Endothelial cell of umbilical vein (primary cell): ENCODE results near the gene ZMAT5. TPM values are rescaled to one million over a fixed set of nuclear protein-coding genes. Genes with fewer than 3 reads are reported as not detected.

Experiments used
- BruUV-seq: library from RNA; stranded (reverse); fragments of 400-500 nt; replicated peaks from 2 replicates; lab custom pipeline; 2021; lab: Mats Ljungman, UMichigan
- CTCF ChIA-PET: fragments of 300-600, 350-600 bp; sonication (Branson Sonifier 250); formaldehyde crosslinking; loops from one replicate; lab custom pipeline; 2021; ENCODE audit warnings: antibody characterized with exemption, inconsistent platforms; lab: Charles Lee
- POLR2A ChIA-PET: fragments of 300-600, 350-600 bp; sonication (Branson Sonifier 250); formaldehyde crosslinking; loops from one replicate; lab custom pipeline; 2021; ENCODE audit warnings: antibody characterized with exemption, inconsistent platforms; lab: Charles Lee
- DNase-seq: peaks from one replicate; pipeline ENCODE4 v3.0.0-alpha.2; 2011; ENCODE audit warnings: low read depth, low spot score
- FAIRE-seq: peaks from 2 replicates; lab custom pipeline; 2011; peaks lifted over from hg19 to GRCh38; lab: Jason Lieb, UNC
- H2AFZ ChIP-seq: 2 replicates; pipeline ENCODE4 v1.6.0; 2012; ENCODE audit warnings: low read depth, low read length, control low read depth, inconsistent platforms
- H3K27ac ChIP-seq: 2 replicates; pipeline ENCODE4 v1.5.1; 2011; ENCODE audit warnings: low read depth, mild to moderate bottlenecking, control low read depth, low read length, moderate library complexity; ENCODE audit not compliant: insufficient read depth
- H3K27me3 ChIP-seq, 2 experiments: 2 replicates each; pipeline versions ENCODE4 v1.6.0 to v1.6.1; 2011; ENCODE audit warnings: low read length in 2 of 2, mixed read lengths in 1 of 2; ENCODE audit not compliant: control insufficient read depth in 2 of 2, insufficient read depth in 2 of 2
- H3K36me3 ChIP-seq, 2 experiments: 2 replicates in 1 of 2; 3 replicates in 1 of 2; pipeline ENCODE4 v1.5.1; 2011; ENCODE audit warnings: low read length in 2 of 2, mild to moderate bottlenecking in 1 of 2, moderate library complexity in 1 of 2; ENCODE audit not compliant: control insufficient read depth in 2 of 2, insufficient read depth in 2 of 2; ENCODE audit errors: extremely low read depth in 1 of 2
- H3K4me1 ChIP-seq: 3 replicates; pipeline ENCODE4 v1.5.1; 2011; ENCODE audit warnings: mild to moderate bottlenecking, low read length; ENCODE audit not compliant: control insufficient read depth, insufficient read depth; ENCODE audit errors: extremely low read depth
- H3K4me2 ChIP-seq: 2 replicates; pipeline ENCODE4 v1.6.1; 2011; ENCODE audit warnings: low read length, control low read depth, mixed read lengths; ENCODE audit not compliant: insufficient read depth
- H3K4me3 ChIP-seq, 3 experiments: fragments of 200-600 bp in 1 of 3; sonication (generic), shearing (Covaris generic) in 1 of 3; replicated peaks in 1 of 3; 2 replicates each; pipeline ENCODE4 v1.5.1; 2011 to 2016; ENCODE audit warnings: control low read depth in 3 of 3, low read length in 3 of 3, mild to moderate bottlenecking in 2 of 3, inconsistent platforms in 1 of 3, low read depth in 1 of 3, moderate library complexity in 1 of 3; ENCODE audit not compliant: insufficient read depth in 1 of 3
- H3K79me2 ChIP-seq: 2 replicates; pipeline ENCODE4 v1.6.0; 2012; ENCODE audit warnings: low read length, inconsistent platforms; ENCODE audit not compliant: control insufficient read depth, insufficient read depth
- H3K9ac ChIP-seq: replicated peaks from 2 replicates; pipeline ENCODE3; 2011; ENCODE audit warnings: low read length, control low read depth; ENCODE audit not compliant: insufficient read depth; ENCODE audit errors: extremely low read depth
- H3K9me1 ChIP-seq: replicated peaks from 3 replicates; pipeline ENCODE4 v1.6.0; 2011; ENCODE audit warnings: mild to moderate bottlenecking, low read length; ENCODE audit not compliant: control insufficient read depth, insufficient read depth; ENCODE audit errors: extremely low read depth
- H3K9me3 ChIP-seq: replicated peaks from 2 replicates; pipeline ENCODE4 v1.5.1; 2012; ENCODE audit warnings: low read length, inconsistent platforms; ENCODE audit not compliant: control insufficient read depth, insufficient read depth
- H4K20me1 ChIP-seq: replicated peaks from 2 replicates; pipeline ENCODE3; 2011; ENCODE audit warnings: mild to moderate bottlenecking, low read length; ENCODE audit not compliant: control insufficient read depth, insufficient read depth; ENCODE audit errors: extremely low read depth
- EZH2 ChIP-seq: IDR thresholded peaks from 2 replicates; pipeline ENCODE4 v1.6.1; 2012; ENCODE audit warnings: borderline replicate concordance, low read depth, mild to moderate bottlenecking, moderate library complexity, low read length, inconsistent platforms; ENCODE audit not compliant: severe bottlenecking
- FOS ChIP-seq: IDR thresholded peaks from 2 replicates; pipeline ENCODE4 v1.6.1; 2011; ENCODE audit warnings: mild to moderate bottlenecking, low read length, moderate library complexity, borderline replicate concordance; ENCODE audit not compliant: insufficient read depth
- JUN ChIP-seq: IDR thresholded peaks from 2 replicates; pipeline ENCODE4 v1.6.1; 2011; ENCODE audit warnings: borderline replicate concordance, low read depth; ENCODE audit not compliant: insufficient read length, insufficient read depth
- MYC ChIP-seq: IDR thresholded peaks from one replicate; pipeline ENCODE4 v1.6.1; 2011; ENCODE audit warnings: mild to moderate bottlenecking, low read depth, low read length
- POLR2A ChIP-seq: IDR thresholded peaks from 2 replicates; pipeline ENCODE4 v1.6.1; 2012; ENCODE audit warnings: low read depth, mild to moderate bottlenecking, control low read depth, low read length
- POLR2AphosphoS5 ChIP-seq: IDR thresholded peaks from 2 replicates; pipeline ENCODE4 v1.6.1; 2012; ENCODE audit warnings: low read depth, mild to moderate bottlenecking, control low read depth, low read length, moderate library complexity; ENCODE audit not compliant: insufficient read depth
- dilution Hi-C: fragments of 300-500 bp; cut with MboI; formaldehyde crosslinking; loops from one replicate; pipeline ENCODE4 v1.15.0; 2019; ENCODE audit warnings: low sequenced_read_pairs; ENCODE audit not compliant: extremely low pct_ligation_motif_present
- intact Hi-C: fragments of 100-400 bp; cut with micrococcal nuclease; formaldehyde crosslinking; loops from one replicate; pipeline ENCODE4 v1.10.0; 2022
- polyA plus RNA-seq, 4 experiments: library from polyadenylated mRNA; depleted of rRNA in 3 of 4; stranded (reverse) in 3 of 4; unstranded in 1 of 4; fragments of >200 nt; gene quantifications; 2 replicates each; pipeline versions ENCODE4 v1.2.1 to v1.2.3, GENCODE V29; 2011 to 2012; ENCODE audit warnings: missing spikeins in 1 of 4
- total RNA-seq: library from RNA; stranded (reverse); gene quantifications from 2 replicates; pipeline ENCODE4 v1.2.3, GENCODE V29; 2021
- TF ChIP-seq, protein P1 (sequence below), 2 donors: IDR thresholded peaks; 1 replicate in 1 of 2; 2 replicates in 1 of 2; pipeline ENCODE4 v1.5.1; 2011; ENCODE audit warnings: low read length in 2 of 2, mild to moderate bottlenecking in 2 of 2, moderate library complexity in 2 of 2, control low read depth in 1 of 2, inconsistent platforms in 1 of 2, low read depth in 1 of 2; ENCODE audit not compliant: insufficient read depth in 1 of 2; ENCODE audit errors: extremely low read depth in 1 of 2
- TF ChIP-seq, protein P2 (sequence below): IDR thresholded peaks from 2 replicates; pipeline ENCODE4 v1.6.1; 2011; ENCODE audit not compliant: insufficient read depth, insufficient read length

The ZMAT5 gene
- total and polyA plus RNA-seq, 2 donors (not counting 3 experiments of a cell fraction or from before 2014, with no cell fraction given) = 24.9 to 43.6 TPM

DNA sequence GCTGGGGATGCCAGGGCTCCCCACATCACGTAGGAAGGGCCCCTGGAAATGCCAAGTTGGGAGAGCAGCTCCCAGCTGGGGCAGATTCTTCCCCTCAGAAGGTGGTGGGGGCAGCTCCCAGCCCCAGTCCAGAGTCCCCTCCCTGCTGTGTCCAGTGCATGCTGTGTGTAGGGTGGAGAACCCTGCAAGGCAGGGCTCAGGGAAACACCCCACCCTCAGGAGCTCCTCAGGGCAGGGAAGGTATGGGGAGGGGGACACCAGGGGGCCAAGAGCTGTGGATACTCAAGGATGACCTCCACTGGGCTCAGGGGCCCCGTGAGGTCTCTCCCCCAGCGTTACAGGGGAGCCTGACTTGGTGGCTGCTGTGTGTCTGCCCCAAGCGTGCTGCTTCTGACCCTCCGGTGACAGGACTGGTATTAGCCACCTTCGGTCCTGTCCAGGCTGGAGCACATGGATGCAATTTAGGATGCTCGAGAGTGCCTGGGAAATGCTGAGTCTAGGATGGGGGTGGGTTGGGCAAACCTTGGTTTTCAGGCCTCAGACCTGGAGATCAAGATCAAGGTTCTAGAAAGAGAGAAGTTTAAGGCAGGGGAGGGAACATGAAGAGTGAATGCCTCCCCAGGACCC lies 63.1 kb downstream of the ZMAT5 start:
- no peaks in the 10 kb centered on the region for H3K36me3 ChIP-seq
- DNase-seq (no peak), FAIRE-seq (no peak)
- H2AFZ ChIP-seq = no peak overlapping the region
- H3K4me1 ChIP-seq = peaks cover 10% of the 10 kb centered on the region
- no peak overlapping the region for H3K4me2 ChIP-seq
- H3K27me3 ChIP-seq = peaks cover 15% of the 10 kb centered on the region in 2 experiments
- dilution Hi-C loops = no loop called here
- no peak overlapping the region for H3K27ac ChIP-seq
- intact Hi-C loops = loop anchor here (5.0 kb wide), 1 partner anchor 384 kb away; no protein-coding TSS in a partner anchor
- ChIA-PET POLR2A (no interaction called here), CTCF (no interaction called here)
- TF ChIP-seq EZH2 (peak; percentile 37), POLR2AphosphoS5 (no peak)
- no peak overlapping the region for H3K9ac ChIP-seq
- no peaks in the 10 kb centered on the region for H3K79me2 ChIP-seq
- H3K9me1 ChIP-seq = no peaks in the 10 kb centered on the region
- no TSS peak for BruUV-seq
- no peaks in the 10 kb centered on the region for H4K20me1 ChIP-seq
- H3K4me3 ChIP-seq = no peak overlapping the region
- H3K9me3 ChIP-seq = no peaks in the 10 kb centered on the region

DNA sequence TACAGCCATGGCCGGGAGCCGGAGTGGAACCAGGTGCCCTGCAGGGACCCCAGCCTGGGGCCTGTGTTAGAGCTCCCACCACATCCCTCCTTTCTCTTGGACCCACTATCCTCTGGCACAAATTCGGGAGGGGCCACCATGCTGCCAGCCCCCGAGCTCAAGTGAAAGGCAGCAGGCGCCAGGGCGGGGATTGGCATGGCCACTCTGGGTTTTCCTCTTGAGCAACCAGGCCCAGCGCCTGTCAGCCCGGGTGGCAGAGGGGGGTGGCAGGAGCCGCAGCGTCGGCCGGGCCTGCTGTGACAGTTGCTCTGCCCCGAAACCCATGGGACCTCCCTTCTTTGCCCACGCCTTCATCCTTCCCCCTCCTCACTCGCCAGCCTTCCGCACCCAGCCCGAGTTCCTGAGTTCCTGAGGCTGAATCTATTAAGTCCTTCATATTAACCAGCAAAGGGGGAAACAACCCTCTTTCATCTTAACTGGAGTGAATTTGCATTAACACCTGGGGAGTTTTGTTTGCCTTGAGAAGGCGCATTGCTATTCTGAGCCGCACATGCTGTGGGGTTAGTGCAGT lies 63.8 kb downstream of the ZMAT5 start:
- Histone ChIP-seq H4K20me1 (no peaks in the 10 kb centered on the region), H3K9me1 (no peaks in the 10 kb centered on the region), H3K36me3 (no peaks in the 10 kb centered on the region), H3K4me2 (no peak overlapping the region), H3K9ac (no peak overlapping the region), H3K4me3 (no peak overlapping the region), H3K27ac (no peak overlapping the region), H3K9me3 (no peaks in the 10 kb centered on the region), H2AFZ (no peak overlapping the region), H3K79me2 (no peaks in the 10 kb centered on the region), H3K4me1 (peaks cover 10% of the 10 kb centered on the region), H3K27me3 (peaks cover 15% of the 10 kb centered on the region in 2 experiments)
- ChIA-PET POLR2A (no interaction called here), CTCF (interaction anchor here (0.7 to 2.8 kb wide), 7 partner anchors 9 to 386 kb away, joined by 3 to 30 read pairs (median 10); no protein-coding TSS in a partner anchor)
- DNase-seq = no peak
- no TSS peak for BruUV-seq
- intact Hi-C loops (loop anchor here (5.0 kb wide), 1 partner anchor 384 kb away; no protein-coding TSS in a partner anchor), dilution Hi-C loops (no loop called here)
- TF ChIP-seq EZH2 = no peak
- TF ChIP-seq, protein P1, sequence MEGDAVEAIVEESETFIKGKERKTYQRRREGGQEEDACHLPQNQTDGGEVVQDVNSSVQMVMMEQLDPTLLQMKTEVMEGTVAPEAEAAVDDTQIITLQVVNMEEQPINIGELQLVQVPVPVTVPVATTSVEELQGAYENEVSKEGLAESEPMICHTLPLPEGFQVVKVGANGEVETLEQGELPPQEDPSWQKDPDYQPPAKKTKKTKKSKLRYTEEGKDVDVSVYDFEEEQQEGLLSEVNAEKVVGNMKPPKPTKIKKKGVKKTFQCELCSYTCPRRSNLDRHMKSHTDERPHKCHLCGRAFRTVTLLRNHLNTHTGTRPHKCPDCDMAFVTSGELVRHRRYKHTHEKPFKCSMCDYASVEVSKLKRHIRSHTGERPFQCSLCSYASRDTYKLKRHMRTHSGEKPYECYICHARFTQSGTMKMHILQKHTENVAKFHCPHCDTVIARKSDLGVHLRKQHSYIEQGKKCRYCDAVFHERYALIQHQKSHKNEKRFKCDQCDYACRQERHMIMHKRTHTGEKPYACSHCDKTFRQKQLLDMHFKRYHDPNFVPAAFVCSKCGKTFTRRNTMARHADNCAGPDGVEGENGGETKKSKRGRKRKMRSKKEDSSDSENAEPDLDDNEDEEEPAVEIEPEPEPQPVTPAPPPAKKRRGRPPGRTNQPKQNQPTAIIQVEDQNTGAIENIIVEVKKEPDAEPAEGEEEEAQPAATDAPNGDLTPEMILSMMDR (IDR thresholded peaks at IDR 0.05; ENCODE audit: extremely low read depth in 1 of 2, insufficient read depth in 1 of 2, low read depth in 1 of 2, low read length in 2 of 2) = no peak
- TF ChIP-seq POLR2A = no peak
- TF ChIP-seq, protein P2, sequence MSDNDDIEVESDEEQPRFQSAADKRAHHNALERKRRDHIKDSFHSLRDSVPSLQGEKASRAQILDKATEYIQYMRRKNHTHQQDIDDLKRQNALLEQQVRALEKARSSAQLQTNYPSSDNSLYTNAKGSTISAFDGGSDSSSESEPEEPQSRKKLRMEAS = no peak
- TF ChIP-seq MYC = no peak
- no peak for TF ChIP-seq JUN
- TF ChIP-seq FOS = no peak
- no peak for FAIRE-seq
